GM19452 (cell line): ENCODE results near the gene PDXP.
"Not testable (repeated sequence)": the region's sequence is repeated elsewhere in the genome, so short reads cannot be mapped to it uniquely, and the experiment has no call there.

Experiments
- ATAC-seq: cut with Tn5 transposase; IDR thresholded peaks from one replicate; pipeline ENCODE4 v1.9.1; 2021; ENCODE audit not compliant: unreplicated experiment

The PDXP gene, protein sequence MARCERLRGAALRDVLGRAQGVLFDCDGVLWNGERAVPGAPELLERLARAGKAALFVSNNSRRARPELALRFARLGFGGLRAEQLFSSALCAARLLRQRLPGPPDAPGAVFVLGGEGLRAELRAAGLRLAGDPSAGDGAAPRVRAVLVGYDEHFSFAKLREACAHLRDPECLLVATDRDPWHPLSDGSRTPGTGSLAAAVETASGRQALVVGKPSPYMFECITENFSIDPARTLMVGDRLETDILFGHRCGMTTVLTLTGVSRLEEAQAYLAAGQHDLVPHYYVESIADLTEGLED

DNA sequence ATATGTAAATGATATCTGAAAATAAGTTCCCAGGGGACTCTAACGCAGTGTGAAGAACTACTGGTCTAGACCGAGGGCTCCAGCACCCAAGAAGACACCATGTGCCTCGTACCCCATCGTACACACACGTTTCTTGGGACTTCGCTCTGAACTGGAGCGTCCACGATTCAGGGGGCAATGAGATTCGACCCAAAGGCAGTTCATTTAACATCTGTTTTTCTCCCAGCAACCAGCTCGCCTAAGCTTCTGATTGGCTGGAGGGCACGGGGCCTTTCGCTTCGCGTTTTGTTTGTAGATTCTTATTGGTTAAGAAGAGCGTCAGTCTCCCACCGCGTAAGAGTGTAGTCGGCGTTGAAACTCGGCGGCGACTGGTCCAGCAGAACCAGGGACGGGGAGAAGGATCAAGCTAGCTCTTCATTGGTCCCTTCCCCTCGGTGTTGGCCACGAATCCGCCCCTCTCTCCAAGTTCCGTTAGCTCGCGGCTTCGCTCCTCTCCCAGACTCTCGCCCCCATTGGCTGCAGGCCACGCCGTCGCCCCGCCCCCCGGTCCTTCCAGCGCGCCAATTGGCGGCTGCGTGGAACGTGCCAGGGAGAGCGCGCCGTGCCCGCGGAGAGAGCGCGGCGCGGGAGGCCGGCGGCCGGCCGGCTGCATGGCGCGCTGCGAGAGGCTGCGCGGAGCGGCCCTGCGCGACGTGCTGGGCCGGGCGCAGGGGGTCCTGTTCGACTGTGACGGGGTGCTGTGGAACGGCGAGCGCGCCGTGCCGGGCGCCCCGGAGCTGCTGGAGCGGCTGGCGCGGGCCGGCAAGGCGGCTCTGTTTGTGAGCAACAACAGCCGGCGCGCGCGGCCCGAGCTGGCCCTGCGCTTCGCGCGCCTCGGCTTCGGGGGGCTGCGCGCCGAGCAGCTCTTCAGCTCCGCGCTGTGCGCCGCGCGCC lies at the start of gene PDXP:
Gene PDXP, plus strand, starts transcription at position 591 of the 933 bp plus-strand sequence. Its CDS starts 60 bp downstream, at position 651.
- peak; percentile 79 for ATAC-seq

DNA sequence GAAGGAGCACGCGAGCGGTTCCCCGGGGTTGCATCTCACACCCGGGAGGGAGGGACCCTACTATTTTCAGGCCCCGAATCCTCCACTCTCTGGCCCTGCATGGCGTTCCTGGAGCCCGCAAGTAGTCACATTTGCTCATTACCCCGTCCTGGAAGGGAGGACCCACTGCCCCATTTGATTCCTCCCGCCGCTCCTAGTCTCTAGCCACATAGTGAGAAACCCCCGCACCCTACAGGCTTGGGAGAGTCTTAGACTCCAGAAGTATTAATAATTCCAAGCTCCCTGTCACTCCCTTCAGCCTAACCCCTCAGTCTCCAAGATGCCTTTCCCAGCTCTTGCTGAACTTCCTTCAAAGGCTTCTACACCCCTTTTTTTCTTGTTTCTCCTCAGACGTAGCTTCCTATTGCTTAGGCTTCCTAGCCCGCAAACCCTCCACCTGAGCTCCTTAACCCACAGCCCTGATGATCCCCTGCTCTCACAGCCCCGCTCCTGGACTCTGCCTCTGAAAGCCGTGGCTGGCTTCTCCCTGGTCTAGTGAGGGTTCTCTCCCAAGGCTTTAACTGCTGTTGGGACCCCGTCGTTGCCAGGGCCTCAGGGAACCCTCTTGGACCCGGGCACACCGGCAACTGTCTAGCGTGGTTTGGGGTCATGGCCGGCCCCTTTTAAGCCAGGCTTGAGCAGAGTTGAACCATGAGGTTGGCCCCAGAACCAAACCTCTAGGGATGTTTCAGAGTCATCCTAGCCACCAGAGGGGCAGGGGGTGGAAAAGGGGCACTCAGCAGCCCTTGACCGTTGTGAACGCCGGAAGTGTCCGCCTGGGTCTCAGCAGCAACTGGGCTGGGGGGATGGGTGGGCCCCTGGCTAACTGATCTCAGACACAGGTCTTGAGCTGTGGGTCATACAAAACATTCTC lies 49.0 kb upstream of the PDXP start:
- no peak for ATAC-seq

DNA sequence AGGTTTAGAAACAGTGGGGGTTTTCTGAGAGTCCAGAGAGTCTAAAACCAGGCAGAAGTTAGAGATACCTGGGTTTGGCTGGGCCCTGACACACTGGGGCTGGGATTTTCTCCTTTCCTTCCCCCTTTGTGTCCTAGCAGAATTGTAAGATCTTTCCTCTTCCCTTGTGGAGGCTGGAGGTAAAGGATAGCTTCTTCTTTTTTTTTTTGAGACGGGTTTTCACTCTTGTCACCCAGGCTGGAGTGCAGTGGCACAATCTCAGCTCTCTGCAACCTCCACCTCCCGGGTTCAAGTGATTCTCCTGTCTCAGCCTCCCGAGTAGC lies 48.4 kb upstream of the PDXP start:
- ATAC-seq, result not testable (repeated sequence)

DNA sequence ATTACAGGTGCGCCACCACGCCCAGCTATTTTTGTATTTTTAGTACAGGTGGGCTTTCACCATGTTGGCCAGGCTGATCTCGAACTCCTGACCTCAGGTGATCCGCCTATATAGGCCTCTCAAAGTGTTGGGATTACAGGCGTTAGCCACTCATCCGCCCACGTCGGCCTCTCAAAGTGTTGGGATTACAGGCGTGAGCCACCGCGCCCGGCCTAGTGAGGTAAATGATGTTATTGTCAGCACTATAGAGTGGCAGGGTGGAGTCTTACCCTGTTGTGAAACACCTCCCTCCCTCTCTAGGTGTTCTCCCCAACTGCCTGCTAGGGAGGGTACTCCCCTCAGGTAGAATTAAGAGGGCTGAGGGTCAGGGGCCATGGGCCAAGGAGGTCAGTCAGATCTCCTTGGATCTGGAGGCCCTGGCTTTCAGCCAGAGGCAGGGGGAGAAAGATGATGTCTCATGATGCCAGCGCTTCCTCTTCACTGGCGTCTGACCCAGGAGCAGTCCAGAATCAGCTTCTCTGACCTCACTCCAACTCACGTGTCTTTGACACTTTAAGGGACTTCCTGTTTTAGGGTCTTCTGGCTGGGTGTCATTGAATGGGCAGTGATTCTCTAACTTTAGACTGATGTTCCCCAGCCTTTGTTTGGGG lies 47.9 kb upstream of the PDXP start:
- ATAC-seq, result no peak

DNA sequence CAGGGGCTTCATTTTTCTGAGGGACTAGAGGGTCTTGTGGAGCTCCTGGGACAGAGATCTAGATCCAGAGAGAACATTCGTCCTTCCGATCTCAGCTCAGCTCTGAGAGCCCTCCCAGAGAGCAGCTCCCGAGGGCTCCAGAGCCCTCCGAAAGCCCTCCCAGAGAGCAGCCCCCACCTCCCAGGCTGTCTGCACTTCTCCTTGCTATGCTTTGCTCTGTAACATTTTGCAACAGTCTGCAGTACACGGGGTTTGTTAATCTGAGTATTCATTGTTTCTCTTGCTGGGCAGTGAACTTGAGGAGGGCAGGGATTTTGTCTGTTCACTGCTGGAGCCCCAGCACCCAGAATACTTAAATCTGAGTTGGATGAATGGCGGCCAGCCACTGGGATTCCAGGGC lies 47.3 kb upstream of the PDXP start:
- no peak for ATAC-seq

DNA sequence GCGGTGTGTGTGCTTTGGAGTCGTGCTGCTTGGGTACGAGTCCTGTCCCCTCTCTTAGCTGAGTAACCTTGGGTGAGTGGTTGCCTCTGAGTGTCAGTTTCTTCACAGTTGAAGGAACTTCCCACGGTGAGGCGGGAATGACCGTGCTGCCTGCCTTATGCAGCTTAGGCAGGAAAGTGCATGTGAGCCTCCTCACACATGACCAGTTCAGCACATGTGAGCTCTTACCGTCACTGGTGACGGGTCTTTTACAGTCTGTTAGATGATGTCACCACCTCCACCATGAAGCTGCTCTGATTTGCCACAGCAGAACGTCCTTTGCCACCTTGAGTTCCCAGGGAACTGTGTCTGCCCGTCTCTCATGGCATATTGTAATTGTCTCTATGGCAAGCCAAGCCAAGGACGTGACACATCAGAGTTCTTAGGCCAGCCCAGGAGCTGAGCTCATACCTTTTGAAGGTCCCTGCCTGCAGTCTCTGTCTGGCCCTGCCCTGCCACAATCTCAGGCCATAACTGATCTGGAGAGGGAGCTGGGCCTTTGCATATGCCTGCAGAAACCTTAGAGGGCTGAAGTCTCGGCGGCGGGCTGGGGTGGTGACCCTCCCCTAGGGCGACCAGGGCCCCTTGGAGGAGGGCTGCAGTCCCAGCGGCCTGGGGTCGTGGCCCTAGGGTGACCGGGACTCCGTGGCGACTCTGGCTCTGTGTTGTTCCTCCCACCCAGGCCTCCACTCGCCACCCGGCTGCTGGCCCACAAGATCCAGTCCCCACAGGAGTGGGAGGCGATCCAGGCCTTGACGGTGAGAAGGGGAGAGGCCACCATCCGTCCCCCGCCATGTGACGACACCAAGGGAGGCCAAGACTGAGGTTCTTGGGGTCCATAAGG lies 42.1 kb upstream of the PDXP start:
- ATAC-seq, result no peak

DNA sequence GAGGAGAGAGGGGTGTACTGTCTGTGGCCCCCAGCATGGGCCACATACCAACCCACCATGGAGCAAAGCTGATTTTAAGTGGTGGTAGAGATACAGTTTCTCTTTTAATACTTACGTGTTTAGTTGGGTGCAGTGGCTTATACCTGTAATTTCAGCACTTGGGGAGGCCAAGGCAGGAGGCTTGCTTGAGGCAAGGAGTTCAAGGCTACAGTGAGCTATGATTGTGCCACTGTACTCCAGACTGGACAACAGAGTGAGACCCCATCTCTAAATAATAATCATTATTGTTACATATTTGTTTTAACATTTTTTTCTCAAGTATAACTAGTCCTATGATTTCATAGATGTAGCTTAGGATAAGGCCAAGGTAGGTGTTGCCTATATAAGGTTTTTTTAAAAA lies 41.1 kb upstream of the PDXP start:
- ATAC-seq, result no peak

DNA sequence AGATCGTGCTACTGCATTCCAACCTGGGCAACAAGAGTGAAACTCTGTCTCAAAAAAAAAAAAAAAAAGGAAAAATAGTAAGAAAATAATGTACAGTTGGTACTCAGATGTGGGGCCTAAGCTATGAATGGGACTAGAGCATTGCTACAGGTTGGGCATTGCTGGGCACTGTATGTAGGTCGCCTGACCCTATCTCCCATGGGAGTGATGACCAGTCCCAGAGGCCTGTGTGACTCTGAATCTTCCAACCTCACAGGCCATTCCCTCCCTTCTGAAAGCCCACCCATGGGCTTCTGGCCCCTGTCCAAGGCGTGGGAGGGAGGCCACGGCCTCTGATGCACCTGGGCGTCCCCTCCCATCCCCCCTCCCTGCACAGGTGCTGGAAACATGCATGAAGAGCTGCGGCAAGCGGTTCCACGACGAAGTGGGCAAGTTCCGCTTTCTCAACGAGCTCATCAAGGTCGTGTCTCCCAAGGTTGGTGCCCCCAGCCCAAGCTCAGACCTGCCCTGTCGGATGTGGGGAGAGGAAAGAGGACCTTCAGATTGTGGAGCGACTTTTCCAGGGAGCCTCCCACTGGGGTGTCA lies 40.4 kb upstream of the PDXP start:
- ATAC-seq, result no peak

DNA sequence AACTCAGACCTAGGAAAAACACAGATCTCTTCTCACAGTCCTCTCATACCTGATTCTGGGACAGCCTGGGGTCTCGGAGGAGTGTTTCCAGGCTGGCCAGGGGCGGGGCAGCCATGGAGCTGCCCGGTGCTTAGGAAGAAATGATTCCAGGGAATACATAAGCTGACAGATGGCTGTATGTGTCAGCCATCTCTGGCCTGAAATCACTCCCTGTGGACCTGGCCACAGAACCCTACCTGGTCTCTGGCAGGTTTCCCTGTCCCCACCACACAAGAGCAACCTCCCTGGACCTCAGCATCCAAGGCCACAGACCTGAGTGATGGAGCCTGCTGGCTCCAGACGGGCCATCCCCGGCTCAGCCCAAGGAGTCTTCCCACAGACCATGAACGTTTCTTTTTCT lies 39.8 kb upstream of the PDXP start:
- no peak for ATAC-seq

DNA sequence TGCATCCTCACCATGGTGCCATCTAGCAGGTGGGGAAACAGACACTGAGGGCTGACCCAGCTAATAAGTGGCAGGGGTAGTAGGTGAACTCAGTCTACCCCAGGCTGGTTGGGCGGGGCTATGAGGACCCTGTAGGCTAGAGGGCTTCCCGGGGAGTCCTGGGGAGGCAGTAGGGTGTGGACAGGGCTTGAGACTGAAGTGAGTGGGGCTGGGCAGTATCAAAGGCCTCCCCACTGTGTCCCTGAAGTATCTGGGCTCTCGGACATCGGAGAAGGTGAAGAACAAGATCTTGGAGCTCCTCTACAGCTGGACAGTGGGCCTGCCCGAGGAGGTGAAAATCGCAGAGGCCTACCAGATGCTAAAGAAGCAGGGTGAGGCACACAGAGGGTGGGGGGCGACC lies 38.5 kb upstream of the PDXP start:
- ATAC-seq, result no peak

DNA sequence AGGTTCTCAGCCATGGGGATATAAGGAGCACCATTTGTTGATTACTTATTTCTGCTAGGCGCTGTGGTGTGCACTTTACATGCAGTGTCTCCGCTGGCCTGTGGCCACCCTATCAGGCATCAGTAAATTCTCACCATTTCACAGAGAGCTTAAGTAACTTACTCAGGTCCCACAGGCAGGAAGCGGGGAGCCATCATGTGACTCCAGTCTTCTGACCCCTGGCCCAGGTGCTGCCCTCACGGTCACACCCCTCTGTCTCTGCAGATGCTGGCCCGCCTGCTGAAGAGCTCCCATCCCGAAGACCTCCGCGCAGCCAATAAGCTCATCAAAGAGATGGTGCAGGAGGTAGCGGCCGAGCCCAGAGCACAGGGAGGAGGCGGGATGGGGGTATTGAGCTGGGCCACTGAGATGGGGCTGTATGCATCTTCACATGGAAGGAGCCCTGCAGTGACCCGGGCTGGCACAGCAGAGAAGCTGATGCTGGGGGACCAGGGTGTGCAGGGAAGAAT lies 37.1 kb upstream of the PDXP start:
- ATAC-seq, result no peak

DNA sequence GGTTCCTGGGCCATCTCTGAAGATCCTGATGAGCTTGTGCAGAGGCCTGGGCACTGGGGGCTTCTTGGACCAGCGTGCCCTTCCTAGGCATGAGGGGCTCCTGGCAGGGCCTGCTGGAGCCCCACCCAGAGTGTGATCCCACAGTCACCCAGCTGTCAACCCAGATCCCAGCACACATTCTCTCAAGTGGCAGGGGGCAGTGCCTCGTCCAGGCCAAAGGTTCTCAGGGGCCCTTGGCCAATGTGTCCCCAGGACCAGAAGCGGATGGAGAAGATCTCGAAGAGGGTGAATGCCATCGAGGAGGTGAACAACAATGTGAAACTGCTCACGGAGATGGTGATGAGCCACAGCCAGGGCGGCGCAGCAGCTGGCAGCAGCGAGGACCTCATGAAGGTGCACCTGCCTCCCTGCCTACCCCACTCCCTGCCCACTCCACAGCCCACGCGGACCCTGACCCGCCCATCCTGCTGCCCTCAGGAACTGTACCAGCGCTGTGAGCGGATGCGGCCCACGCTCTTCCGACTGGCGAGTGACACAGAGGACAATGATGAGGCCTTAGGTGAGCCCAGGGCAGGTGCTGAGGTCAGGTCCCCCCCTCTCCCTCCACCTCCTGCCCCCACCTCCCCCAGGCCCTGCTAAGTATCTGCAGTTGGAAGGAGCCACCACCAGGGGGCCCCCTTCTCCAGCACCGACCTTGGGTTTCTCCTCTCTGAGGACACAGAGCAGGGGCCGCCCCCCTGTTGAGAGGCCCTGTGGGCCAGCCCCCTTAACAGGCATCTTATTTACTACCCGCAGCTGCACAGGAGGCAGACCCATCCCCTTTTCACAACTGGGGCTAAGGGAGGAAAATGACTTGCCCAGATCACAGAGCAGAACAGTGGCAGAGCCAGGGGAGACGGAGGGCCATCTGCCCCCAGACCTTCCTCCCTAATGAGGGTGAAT lies 35.2 kb upstream of the PDXP start:
- ATAC-seq, result no peak

DNA sequence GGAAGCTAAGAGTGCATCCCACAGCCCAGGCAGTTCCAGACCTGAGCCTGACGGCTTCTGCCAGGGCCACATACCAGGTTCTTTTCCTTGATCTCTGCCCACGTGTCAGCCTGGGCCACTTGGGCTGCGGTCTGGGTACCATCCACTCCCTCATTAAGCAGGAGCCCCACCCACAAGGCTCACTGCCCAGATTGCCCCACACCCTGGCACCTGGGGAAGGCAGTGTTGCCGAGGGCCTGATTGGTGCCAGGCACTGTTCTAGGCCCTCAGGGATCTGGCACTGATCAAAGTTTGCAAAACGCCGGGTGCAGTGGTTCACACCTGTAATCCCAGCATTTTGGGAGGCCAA lies 34.5 kb upstream of the PDXP start:
- no peak for ATAC-seq

DNA sequence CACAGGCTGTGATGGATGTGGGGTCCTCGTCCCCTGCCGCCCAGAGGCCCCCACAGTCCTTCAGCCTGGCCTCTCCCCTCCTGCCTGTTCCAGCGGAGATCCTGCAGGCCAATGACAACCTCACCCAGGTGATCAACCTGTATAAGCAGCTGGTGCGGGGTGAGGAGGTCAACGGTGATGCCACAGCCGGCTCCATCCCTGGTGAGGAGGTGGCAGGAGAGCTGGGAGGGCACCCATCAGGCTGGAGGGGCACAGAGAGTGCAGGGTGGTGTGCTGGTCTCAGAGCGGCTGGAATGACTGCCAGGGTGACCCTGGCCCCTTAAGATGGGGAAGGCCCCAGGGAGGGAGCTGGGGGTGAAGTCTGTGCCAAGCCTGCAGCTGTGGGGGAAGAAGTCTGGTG lies 33.6 kb upstream of the PDXP start:
- no peak for ATAC-seq

DNA sequence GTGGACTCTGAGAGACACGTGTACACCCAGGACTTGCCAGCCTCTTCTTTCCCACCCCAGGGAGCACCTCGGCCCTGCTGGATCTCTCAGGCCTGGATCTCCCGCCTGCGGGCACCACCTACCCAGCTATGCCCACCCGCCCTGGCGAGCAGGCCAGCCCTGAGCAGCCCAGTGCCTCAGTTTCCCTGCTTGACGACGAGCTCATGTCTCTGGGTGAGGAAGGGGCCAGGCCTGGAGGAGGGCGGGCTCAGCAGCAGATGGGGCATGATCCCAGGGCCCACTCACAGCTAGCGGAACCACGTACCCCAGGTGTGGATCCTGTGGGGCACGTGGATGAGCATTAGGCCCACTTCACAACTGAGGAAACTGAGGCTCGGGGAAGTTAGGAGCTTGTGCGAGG lies 32.8 kb upstream of the PDXP start:
- ATAC-seq, result no peak

DNA sequence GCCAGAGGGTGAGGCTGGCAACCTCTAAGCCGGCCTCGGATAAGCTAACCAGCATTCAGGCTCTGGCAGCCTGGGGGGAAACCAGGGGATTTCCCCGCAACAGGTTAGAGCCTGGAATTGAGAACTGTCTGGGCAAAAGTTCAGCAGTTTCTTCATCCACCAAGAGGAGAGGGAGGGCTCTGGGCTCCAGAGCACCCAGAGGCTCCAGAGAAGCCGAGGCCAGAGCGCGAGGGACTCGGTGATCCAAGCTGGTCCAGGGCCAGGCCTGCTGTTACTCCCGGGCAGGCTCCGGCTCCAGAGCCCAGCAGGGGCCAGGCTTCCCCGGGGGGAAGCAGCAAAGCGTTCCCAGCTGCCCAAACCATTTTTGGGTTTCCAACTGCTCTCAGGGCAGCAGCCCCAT lies 32.4 kb upstream of the PDXP start:
- no peak for ATAC-seq

DNA sequence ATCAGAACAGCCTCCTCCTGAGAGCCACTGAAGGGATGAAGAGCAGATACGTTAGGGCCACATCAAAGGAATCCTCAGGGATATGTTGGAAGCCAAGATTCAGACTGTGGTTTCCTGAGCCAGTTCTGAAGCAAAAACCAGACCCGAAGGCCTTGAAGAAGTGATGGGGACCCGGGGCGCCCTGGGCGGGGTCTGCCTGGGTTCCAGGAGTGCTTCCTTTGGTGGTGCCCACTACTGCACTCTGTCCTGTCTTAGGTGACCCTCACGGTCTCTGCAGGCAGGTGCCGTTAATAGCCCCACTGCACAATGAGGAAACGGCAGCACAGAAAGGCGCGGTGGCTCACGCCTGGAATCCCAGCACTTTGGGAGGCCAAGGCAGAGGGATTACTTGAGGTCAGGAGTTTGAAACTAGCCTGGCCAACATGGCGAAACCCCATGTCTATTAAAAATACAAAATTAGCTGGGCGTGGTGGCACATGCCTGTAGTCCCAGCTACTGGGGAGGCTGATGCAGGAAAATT lies 31.9 kb upstream of the PDXP start:
- ATAC-seq, result no peak

DNA sequence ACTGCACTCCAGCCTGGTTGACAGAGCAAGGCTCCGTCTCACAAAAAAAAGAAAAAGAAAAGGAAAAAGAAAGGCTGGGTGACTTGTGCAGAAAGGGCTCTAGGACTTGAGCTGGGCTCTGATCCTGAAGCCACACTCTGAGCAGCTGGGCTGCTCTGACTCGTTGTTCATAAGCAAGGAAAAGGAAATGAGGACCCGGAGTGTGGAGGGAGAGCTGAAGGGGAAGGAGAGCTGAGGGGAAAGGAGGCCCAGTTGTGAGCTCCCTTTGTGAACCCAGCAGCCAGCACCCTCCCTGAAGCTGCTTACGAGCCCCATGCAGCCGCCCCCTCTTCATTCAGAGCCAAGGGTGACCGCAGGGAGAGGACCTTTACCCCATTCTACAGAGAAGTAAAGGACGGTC lies 31.4 kb upstream of the PDXP start:
- no peak for ATAC-seq
